HG03378 (cell line): ENCODE measurements around the gene DDX42.

Experiments
- ATAC-seq: cut with Tn5 transposase; IDR thresholded peaks from one replicate; pipeline ENCODE4 v1.9.1; 2021; ENCODE audit warnings: mild to moderate bottlenecking, moderate library complexity; ENCODE audit not compliant: unreplicated experiment

DDX42 gene, protein sequence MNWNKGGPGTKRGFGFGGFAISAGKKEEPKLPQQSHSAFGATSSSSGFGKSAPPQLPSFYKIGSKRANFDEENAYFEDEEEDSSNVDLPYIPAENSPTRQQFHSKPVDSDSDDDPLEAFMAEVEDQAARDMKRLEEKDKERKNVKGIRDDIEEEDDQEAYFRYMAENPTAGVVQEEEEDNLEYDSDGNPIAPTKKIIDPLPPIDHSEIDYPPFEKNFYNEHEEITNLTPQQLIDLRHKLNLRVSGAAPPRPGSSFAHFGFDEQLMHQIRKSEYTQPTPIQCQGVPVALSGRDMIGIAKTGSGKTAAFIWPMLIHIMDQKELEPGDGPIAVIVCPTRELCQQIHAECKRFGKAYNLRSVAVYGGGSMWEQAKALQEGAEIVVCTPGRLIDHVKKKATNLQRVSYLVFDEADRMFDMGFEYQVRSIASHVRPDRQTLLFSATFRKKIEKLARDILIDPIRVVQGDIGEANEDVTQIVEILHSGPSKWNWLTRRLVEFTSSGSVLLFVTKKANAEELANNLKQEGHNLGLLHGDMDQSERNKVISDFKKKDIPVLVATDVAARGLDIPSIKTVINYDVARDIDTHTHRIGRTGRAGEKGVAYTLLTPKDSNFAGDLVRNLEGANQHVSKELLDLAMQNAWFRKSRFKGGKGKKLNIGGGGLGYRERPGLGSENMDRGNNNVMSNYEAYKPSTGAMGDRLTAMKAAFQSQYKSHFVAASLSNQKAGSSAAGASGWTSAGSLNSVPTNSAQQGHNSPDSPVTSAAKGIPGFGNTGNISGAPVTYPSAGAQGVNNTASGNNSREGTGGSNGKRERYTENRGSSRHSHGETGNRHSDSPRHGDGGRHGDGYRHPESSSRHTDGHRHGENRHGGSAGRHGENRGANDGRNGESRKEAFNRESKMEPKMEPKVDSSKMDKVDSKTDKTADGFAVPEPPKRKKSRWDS

GRCh38 chr17:63774141-63774968, at the start of gene DDX42:
Gene DDX42, plus strand, starts transcription at chr17:63774170. Its CDS starts 12,880 bp downstream, at chr17:63787050.
- ATAC-seq: no peak

- ATAC-seq: no peak
Measured at GRCh38 chr17:63735691-63736090, 38.3 kb upstream of the DDX42 start.

GRCh38 chr17:63740464-63741142, 33.4 kb upstream of the DDX42 start:
- ATAC-seq: no peak

DNA sequence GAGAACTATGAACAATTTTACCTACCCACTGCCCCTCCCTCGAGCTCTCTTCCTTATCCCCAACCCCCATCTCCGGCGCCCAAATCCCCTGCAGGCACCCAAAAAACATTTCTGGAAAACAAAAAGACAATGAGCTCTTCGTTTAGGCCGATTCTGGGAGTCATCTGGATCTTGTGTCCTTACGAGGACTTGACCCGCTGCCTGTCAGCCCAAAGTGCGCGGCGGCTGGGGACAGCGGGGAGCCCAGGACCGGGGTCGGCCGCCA, 32.9 kb upstream of the DDX42 start:
- no peak for ATAC-seq

DNA sequence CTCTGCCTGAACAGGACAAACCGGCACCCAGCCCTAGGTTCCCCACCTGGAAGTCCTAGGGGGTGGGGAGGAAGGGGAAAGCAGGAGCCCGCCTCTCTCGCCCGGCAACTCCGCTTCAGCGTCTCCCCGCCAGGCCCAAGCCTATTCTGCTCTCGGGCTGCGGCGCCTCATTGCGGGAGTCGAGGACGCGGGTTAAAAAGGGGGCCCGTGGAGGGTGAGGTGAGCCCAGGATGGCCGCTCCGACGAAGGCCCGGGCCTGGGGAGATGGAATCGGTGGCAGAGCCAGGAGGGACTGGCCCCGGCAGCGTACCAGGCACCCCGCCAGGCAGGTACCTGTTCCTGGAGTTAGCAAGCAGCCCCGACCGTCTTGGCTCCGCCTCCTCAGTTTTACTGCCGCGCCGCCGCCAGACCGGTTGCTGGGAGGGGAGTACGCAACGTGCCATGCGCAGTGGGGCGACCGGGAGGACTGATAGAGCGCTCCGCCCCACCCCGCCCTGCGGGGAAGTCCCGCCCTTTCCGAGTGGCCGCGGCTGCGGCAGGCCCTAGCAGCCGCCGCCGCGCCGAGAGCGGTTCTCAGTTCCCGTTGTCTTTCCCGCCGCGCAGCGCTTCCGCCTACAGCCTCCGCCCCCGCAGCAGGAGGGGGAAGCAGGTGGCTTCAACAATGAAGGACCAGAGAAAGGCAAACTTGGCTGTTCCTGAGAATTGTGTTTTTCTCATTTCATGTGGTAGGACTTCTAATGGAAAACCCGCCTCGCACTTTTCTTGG, 32.4 kb upstream of the DDX42 start, which contains the start of gene STRADA:
TSS of gene STRADA (minus strand) at position 392 of the 766 bp plus-strand sequence. CDS start 13,430 bp downstream, outside the sequence.
- peak; percentile 82 for ATAC-seq

- no peak for ATAC-seq
Measured at GRCh38 chr17:63751806-63752205, 22.2 kb upstream of the DDX42 start.

GRCh38 chr17:63752707-63753106, 21.3 kb upstream of the DDX42 start:
- ATAC-seq: no peak

- ATAC-seq: no peak
Measured at GRCh38 chr17:63753215-63753614, 20.8 kb upstream of the DDX42 start.

DNA sequence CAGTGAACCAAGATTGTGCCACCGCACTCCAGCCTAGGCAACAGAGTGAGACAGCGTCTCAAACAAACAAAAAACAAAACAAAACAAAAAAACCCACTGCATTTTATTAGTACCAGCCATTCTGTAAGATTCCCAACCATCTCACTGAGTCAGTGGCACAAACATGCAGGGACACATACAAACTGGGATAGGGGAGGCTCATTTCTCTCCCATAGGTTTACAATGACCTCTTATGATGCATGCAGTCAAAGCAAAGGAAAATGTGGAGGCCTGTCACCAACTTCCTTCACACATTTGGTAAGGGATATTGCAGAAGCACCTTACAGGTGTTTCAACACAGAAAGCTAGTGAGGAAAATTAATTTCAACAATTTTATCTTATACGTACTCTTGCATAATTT, 19.9 kb upstream of the DDX42 start:
- no peak for ATAC-seq

- no peak for ATAC-seq
Measured at GRCh38 chr17:63758428-63758827, 15.5 kb upstream of the DDX42 start.

- ATAC-seq: no peak
Measured at GRCh38 chr17:63760771-63761539, 13.0 kb upstream of the DDX42 start.

DNA sequence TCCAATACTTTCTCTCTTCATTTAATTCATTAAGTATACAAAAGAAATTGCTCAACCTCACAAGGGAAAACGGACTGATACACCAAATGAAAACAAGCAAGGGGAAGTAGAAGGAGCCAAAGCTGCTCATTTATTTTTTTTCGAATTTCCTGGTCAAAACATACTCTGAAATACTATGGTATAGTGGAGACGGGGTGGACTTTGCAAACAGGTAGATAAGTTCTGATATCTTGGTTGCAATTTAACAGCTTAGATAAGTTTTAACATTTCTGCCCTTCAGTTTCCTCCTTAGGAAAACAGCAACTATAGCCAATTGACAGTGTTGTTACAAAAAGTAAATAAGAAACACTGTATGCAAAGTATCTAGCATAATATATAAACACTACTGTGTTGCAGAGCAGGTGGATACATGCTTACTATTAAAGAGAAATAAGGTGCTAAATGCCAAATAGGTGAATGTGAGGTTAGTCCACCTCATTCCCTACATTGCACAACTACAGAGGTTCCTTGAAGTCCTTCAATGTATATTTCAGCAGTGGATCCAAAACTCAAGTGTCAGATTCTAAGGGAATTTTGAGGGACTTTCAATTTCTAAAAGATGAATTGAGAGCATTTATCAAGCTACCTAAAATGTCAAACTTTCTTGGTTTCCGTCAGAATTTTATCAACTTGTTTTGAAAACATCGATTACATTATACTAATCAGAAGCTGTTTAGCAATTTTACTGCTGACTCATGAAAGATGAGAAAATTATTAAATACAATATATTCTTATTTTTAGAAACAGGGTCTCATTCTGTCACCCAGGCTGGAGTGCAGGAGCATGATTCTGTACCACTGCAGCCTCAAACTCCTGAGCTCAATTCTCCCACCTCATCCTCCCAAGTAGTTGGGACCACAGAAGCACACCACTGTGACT, 11.6 kb upstream of the DDX42 start:
- ATAC-seq: no peak

DNA sequence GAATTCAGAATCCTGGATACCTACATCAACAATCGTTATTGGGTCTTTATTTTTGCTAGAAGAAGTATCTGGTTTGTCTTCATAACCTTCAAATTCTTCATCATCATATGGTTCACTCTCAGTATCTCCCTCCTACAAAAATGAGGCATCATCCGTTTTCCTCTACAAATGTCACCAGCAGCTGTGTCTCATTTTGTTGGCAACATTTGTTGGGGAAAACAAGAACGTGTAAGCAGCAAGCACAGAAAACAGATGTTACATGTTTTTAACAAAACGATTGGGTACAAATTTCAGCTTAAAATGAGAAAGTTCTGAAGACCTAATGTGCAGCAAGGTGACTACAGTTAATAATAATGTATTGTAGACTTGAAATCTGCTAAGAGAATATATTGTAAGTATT, 9.3 kb upstream of the DDX42 start:
- ATAC-seq: no peak

- no peak for ATAC-seq
Measured at GRCh38 chr17:63766754-63767153, 7.2 kb upstream of the DDX42 start.

DNA sequence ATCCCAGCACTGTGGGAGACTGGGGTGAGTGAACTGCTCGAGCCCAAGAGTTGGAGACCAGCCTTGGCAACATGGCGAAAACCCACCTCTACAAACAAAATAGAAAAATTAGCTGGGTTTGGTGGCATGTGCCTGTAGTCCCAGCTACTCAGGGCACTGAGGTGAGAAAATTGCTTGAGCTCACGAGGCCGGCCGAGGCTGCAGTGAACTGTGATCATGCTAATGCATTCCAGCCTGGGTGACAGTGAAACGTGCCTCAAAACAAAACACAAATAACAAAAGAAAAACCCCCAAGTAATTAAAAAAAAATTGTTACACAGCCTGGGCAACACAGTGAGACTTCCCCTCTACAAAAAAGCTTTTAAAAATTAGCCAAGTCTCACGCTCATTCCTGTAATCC, 5.5 kb upstream of the DDX42 start:
- no peak for ATAC-seq

- no peak for ATAC-seq
Measured at GRCh38 chr17:63772801-63773271, 1.1 kb upstream of the DDX42 start.

DNA sequence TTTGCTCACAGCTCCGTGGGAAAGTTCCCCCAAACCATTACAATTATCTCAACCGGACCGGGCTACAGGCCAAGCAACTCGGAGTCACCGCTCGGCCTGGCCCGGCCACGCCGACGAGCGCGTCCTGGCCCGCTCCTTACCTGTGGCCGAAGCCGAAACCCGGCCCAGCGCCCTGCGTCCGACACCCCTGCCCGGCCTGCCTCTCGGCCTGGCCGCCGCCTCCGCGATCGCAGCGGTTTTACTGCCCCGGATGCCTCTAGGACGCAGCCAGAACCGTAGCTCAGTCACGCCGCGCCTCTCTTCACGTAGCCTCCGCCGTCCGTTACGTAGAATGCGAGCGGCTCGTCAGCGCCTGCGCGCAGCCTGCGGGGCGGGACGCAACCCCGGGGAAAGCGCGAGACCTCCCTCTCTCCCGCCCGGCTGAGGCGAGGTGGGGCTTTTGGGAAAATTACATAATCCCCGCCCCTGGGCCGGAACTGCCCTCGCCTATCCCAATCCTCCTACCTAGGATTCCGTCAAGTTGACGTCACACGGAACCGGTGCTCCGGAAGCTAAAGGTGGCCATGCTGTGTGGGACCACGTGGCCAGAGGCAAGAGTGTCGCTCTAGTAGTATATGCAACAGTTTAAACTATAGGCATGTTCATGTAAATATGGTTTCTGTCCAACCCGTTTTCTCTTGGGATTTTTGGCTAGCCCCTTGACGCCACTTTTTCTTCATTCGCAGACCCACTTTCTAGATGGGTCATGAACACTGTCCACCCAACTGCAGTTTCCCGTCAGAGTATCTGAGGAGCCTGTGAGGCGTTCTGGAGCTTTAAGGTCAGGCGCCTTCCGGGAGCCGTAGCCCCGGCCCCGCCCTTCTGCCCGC, 464 bp upstream of the DDX42 start, which contains the start of gene CCDC47:
TSS of gene CCDC47 (minus strand) at position 326 of the 869 bp plus-strand sequence. CDS start 7,422 bp downstream, outside the sequence.
- peak; percentile 89 for ATAC-seq
